ENCODE results near the gene FZD7. TPM values are rescaled to one million over a fixed set of nuclear protein-coding genes. Genes with fewer than 3 reads are reported as not detected.

Gene FZD7
- total RNA-seq: under 1 TPM; 0.65 to 0.70 TPM

- intact Hi-C loops (cut with micrococcal nuclease): no loop called here
- Mint-ChIP-seq H3K36me3 (ENCODE audit: low read depth) (no peaks in the 10 kb centered on the region), H3K9me3 (no peaks in the 10 kb centered on the region), H3K4me3 (peak within 1 kb of the TSS; percentile 77), H3K27me3 (peaks cover 21% of the 10 kb centered on the region), H3K27ac (peak within 1 kb of the TSS; percentile 14), H3K4me1 (ENCODE audit: low read depth) (peaks cover 6% of the 10 kb centered on the region)
- peak; percentile 81 for ATAC-seq
- DNase-seq: peak; percentile 87
- ChIA-PET CTCF (no interaction called here), POLR2A (interaction anchor here (0.6 kb wide), 1 partner anchor 936 kb away, joined by 3 read pairs; no protein-coding TSS in a partner anchor)
- TF ChIP-seq CTCF (IDR thresholded peaks at IDR 0.05): no peak
Measured at GRCh38 chr2:202033317-202034248, at the start of gene FZD7. Gene FZD7, plus strand, starts transcription at chr2:202033855. Its CDS starts 793 bp downstream, at chr2:202034648.

GRCh38 chr2:201984333-201984732 lies 49.3 kb upstream of the FZD7 start:
- ATAC-seq: no peak
- POLR2A ChIA-PET: no interaction called here
- TF ChIP-seq CTCF (IDR thresholded peaks at IDR 0.05): no peak
- H3K4me1 Mint-ChIP-seq (ENCODE audit: low read depth): peaks cover 3% of the 10 kb centered on the region
- no peaks in the 10 kb centered on the region for H3K9me3 Mint-ChIP-seq
- H3K27ac Mint-ChIP-seq: no peak overlapping the region
- no peak for DNase-seq
- H3K4me3 Mint-ChIP-seq: no peak overlapping the region
- H3K36me3 Mint-ChIP-seq (ENCODE audit: low read depth): no peaks in the 10 kb centered on the region
- intact Hi-C loops (cut with micrococcal nuclease): no loop called here
- H3K27me3 Mint-ChIP-seq: no peaks in the 10 kb centered on the region
- CTCF ChIA-PET: no interaction called here

DNA sequence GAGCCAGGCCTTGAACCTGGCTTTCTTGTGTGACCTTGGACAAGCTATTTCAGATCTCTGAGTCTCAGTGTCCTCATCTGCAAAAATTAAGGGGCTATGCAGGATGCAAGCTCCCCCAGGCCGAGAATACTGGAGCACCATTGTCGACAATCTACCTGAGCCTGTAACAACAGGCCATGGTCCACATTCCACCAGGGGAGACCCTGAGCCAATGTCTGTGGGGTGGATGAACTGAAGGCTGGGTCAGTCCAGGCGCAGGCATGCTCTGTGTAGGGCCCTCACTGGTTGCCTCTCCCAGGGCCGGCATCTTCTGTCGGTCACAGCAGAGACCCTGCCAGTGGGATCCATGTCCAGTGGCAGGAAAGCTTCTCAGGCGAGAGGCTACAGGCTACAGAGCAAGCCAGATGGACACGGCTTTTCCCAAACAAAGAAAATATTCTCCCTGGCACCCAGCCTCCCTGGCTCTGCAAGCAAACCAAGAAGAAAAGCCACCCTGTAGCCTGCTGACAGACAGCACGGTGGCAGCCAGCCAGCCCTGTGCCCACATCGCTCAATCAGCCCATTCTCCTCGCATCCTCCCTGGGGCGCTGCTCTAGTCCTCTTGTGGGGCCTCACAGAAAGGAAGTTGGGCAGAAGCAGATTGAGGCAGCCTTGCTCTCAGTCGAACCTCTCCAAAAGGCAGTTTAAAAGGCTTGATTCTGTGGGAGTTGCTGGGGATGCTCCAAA lies 48.7 kb upstream of the FZD7 start:
- no peak for TF ChIP-seq CTCF (IDR thresholded peaks at IDR 0.05)
- Mint-ChIP-seq H3K27ac (no peak overlapping the region), H3K36me3 (ENCODE audit: low read depth) (no peaks in the 10 kb centered on the region), H3K27me3 (no peaks in the 10 kb centered on the region), H3K4me3 (no peak overlapping the region), H3K4me1 (ENCODE audit: low read depth) (peaks cover 3% of the 10 kb centered on the region), H3K9me3 (no peaks in the 10 kb centered on the region)
- peak; percentile 58 for ATAC-seq
- POLR2A ChIA-PET: no interaction called here
- DNase-seq: peak; percentile 36
- intact Hi-C loops (cut with micrococcal nuclease): no loop called here
- CTCF ChIA-PET: interaction anchor here (0.8 to 1.6 kb wide), 2 partner anchors 73 to 124 kb away, joined by 3 to 4 read pairs; no protein-coding TSS in a partner anchor

GRCh38 chr2:201985728-201986462 lies 47.8 kb upstream of the FZD7 start:
- no peak for DNase-seq
- POLR2A ChIA-PET: no interaction called here
- no peaks in the 10 kb centered on the region for H3K36me3 Mint-ChIP-seq (ENCODE audit: low read depth)
- intact Hi-C loops (cut with micrococcal nuclease): no loop called here
- H3K4me1 Mint-ChIP-seq (ENCODE audit: low read depth): peaks cover 3% of the 10 kb centered on the region
- H3K4me3 Mint-ChIP-seq: no peak overlapping the region
- ATAC-seq: no peak
- CTCF ChIA-PET: interaction anchor here (0.8 to 1.6 kb wide), 3 partner anchors 9 to 125 kb away, joined by 3 to 4 read pairs (median 3); no protein-coding TSS in a partner anchor
- H3K27ac Mint-ChIP-seq: no peak overlapping the region
- H3K27me3 Mint-ChIP-seq: no peaks in the 10 kb centered on the region
- TF ChIP-seq CTCF (IDR thresholded peaks at IDR 0.05): no peak
- no peaks in the 10 kb centered on the region for H3K9me3 Mint-ChIP-seq

All from activated CD8-positive, alpha-beta T cell treated with anti-CD3 and anti-CD28 coated beads for 36 hours (primary cell).